COR-L47 (cell line): ENCODE results near the gene TMPRSS5.

ENCODE experiments used
- DNase-seq: peaks from one replicate; lab custom pipeline; 2025; lab: John Stamatoyannopoulos, UW

The TMPRSS5 gene

GRCh38 chr11:113670149-113670830, 35.8 kb downstream of the TMPRSS5 start:
- no peak for DNase-seq

- DNase-seq, result no peak
These were observed 37.9 kb downstream of the TMPRSS5 start for GRCh38 chr11:113668255-113668654.

DNA sequence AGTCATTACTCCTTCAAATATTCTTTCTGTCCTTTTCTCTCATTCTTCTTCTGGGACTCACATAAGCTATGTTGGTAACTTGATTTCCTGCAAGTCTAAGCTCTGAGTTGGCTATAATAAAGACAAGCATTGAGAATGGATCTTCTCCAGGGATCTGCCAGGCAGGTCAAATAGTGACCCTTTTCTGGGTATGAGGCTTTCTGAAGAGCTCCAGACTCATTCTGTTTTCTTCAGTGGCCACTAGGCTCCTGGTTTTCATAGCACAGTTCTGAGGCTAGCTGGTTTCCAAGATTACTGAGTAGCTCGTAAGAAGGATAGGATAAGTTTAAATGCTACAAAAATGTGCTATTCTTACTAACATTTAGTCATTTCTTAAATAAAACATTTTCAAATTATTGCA, 38.3 kb downstream of the TMPRSS5 start:
- DNase-seq, result no peak

DNA sequence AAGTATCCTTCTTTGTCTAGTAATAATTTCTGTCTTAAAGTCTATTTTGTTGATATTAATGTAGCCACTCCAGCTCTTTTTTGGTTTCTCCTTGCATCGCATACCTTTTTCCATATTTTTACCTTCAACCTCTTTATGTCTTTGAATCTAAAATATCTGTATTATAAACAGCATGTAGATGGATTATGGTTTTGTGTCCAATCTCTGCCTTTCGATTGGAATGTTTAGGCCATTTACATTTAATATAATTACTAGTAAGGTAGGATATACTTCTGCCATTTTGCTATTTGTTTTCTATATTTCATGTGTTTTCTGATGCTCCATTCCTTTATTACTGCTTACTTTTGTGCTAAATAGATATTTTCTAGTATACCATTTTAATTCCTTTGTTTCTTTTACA, 39.5 kb downstream of the TMPRSS5 start:
- DNase-seq, result no peak

- DNase-seq, result no peak
These were observed 41.0 kb downstream of the TMPRSS5 start for GRCh38 chr11:113664981-113665710.

DNA sequence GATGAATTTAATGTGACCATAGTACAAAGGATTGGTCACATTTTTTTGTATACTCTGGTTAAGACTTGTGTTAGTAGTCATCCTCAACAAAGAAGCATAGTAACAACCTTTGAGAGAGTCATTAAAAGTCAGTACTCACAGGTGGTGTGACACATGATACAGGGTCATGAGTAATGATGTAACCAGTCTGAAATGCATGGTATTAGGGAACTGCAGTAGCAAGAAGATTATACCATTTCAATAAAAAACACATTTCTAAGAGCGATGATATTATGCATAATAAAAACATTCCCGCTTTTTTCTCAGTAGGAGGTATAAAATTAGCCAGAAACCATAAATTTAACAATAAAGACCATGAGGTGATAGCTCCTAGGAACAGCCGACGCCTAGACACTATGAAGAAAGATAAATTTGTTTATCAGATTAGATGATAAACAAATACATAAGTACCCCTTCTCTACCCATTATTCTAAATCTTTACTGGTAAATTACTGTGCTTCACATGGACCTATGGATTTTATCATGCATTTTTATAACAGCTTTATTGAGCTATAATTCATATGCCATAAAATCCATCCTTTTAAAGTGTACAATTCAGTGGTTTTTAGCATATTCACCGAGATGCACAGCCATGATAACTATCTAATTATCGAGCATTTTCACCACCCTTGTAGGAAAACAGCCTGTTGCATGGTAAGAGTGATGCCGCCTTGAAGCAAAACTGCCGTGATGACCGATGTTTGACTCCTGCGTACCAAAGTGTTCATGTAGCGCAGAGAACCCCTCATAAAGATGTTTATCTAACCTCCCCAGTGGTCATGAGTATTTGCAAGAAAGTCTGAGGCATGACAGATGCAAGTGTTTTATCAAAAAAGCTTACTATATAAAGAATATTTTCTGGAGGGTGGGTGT, 41.8 kb downstream of the TMPRSS5 start:
- DNase-seq, result no peak

DNA sequence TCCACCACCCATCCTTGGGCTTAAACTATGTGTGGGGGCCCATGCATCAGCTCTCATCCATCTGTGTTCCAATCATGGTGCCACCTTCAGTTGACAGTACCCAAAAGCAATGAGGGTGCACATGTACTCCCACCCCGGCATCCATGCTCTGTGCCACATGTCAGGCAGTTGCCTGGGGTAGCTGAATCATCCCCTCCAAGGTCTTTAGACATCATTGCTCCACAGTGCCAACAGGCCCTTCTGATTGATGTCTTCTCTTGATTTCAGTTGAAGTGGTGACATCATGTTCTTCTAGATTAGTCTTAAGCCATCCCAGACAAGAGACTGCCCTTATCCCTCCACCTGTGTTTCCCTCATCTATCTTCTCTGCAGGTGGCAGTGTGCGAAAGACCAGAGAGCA, 42.5 kb downstream of the TMPRSS5 start:
- DNase-seq, result no peak

GRCh38 chr11:113655771-113656170, 50.3 kb downstream of the TMPRSS5 start:
- no peak for DNase-seq

DNA sequence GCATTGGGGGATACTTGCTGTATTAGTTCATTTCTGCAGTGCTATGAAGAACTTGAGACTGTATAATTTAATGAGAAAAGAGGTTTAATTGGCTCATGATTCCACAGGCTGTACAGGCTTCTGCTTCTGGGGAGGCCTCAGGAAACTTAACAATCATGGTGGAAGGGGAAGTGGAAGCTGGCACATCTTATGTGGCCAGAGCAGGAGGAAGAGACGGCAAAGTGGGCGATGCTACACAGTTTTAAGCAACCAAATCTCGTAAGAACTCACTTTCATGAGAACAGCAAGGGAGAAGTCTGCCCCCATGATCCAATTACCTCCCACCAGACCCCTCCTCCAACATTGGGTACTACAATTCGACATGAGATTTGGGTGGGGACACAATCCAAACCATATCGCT, 55.1 kb downstream of the TMPRSS5 start:
- no peak for DNase-seq

DNA sequence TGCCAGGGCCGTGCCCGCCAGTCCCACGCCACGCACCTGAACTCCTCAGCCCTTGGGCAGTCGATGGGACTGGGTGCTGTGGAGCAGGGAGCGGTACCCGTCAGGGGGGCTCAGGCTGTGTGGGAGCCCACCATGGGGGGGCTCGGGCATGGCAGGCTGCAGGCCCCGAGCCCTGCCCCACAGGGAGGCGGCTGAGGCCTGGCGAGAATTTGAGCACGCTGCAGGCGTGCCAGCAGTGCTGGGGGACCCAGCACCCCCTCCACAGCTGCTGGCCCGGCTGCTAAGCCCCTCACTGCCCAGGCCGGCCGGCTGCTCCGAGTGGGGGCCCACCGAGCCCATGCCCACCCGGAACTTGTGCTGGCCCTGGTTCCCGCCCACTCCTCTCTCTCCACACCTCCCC, 56.8 kb downstream of the TMPRSS5 start:
- DNase-seq, result no peak

DNA sequence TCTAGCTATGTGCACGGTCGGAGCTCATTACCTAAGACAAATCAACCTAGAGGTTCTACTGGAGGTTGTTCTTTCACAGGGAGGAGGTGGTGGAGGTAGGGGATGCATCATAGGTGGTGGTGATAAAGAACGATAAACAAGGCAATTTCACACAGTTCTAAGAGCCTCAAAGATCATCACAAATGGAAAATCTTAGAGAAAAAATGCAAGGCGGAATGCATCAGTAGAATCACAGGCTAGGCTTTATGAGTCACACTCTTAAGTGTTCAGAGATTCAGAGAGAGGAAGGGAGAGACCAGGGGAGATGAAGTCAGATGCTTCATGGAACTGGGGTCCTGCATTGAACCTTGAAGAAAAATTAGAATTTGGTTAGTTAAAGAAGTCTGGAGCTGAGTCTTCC, 58.3 kb downstream of the TMPRSS5 start:
- no peak for DNase-seq

GRCh38 chr11:113647108-113647507, 59.0 kb downstream of the TMPRSS5 start:
- DNase-seq, result no peak

DNA sequence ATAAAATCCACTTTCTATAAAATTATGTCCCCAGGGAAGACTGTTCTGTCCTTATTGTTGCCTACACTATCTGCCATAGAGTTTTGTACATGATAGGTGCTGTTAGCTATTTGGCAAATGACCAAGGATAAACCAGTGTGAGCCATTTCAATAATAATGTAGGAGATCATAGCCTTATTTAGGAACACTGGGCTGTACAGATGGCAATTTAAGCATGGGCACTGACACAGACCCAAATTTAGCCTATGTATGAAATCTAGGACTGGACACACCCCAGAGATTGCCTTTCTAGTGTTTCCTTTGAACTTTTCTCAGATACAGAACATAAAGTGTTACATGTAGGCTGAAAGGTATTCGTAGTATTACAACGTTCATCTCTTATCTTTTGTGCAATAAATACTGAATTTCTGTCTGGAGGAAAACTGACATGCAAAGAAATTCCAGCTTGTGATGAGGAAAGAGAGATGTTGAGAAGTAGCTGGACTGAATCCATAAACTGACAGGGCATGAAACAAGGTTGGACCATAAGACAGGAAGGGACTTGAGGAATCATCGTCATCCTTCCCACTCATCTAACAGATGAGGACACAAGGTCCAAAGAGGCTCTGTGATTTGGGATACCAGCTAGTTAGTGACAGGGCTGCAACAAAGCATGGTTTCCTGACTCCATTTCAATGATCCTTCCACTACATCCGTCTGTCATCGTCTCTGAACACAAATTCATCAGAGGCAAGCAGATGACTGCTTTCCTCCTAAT, 60.3 kb downstream of the TMPRSS5 start:
- no peak for DNase-seq

- DNase-seq, result no peak
These were observed 61.5 kb downstream of the TMPRSS5 start for GRCh38 chr11:113644605-113645004.

- DNase-seq, result no peak
These were observed 62.4 kb downstream of the TMPRSS5 start for GRCh38 chr11:113643701-113644100.

DNA sequence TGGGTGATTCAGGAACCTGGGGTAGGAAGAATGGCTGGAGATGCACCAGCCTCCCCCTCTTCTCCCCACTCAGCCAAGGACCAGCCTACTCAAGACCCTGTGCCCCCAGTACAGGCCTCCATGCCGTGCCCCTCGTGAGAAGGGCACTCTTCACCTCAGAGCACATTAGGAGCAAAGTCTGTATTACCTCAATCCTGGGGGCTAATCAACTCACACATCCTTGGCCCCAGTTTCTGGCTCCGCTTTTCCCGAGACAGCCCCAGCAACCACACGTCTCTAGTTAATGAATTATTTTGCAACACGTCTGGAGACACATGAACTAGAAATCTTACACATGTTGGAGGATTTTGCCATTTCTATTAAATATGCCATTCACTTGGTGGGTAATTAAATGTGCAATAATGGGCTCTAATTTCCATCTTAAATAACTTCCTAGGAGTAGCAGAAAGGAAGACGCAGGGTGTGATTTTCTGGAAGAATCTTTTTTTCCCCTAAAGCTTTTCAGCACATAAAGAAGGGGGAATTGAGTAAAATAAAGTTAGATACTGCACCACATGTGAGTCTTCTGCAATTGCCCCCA, 63.0 kb downstream of the TMPRSS5 start:
- DNase-seq, result no peak

DNA sequence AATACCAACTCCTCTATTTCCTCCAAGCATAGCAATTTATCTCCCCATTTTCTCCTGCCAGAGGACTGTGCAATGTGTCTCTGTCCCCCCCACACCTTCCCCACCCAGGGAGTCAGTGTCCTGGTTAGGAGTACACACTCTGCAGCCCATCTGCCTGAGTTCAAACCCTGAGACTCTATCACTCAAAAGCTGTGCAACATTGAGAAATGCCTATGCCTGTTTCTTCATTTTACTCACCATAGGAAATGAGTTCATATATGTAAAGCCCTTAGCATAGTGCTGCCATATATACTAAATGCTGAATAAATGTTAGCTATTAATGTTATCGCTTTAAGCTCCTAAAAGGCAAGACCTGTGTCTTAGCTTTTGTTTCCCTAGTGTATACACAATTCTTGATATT, 64.0 kb downstream of the TMPRSS5 start:
- DNase-seq, result no peak

DNA sequence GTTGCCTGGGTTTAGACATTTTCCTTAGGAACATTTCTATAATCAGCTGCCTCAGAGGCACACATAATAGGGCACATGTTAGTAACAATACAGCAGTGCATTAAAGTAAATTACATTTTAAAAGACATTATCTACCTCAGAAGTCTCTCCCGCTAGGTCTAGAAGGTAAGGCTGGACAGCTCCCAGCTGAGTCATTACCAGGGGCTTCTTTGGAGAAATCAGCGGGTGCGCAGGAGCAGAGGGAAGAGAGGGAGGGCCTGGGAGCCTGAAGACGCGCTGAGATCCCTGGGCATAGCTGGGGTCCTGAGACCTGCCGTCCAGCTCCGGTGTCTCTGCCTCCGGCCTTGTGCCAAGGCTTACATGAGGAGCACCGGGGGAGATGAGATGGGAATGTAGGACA, 67.7 kb downstream of the TMPRSS5 start:
- DNase-seq, result no peak

GRCh38 chr11:113637636-113638035, 68.5 kb downstream of the TMPRSS5 start:
- DNase-seq, result no peak
